ENCODE data around the gene MRC2. TPM values are rescaled to one million over a fixed set of nuclear protein-coding genes. Genes with fewer than 3 reads are reported as not detected.
A peak's percentile ranks its signal among the peaks of the same experiment; 100 is the strongest.

MRC2 gene
- total and polyA plus RNA-seq, 2 experiments from 2014 or later: 222 to 756 TPM

DNA sequence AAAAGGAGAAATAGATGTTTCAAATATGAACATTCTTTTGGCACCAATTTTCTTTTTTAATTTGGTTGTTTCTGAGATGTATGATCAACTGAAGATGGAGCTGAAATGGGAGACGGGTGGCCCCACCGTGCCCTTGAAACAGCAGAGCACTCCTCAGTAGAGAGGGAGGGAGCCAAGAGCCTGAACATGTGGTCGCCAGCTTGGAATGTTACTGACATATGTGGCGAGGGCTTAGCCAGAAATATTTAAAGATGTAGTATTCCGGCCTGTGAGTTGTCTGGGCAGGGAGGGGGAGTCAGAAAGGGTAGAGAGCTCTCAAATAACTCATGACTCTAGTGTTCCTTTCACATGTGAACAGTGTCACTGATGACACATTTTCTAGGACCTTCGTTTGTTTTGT is 13.3 kb upstream of the MRC2 start:
- Histone ChIP-seq H2AFZ (no peak overlapping the region), H3K79me2 (ENCODE audit: insufficient read depth) (0 out of 2 replicates have a peak, but pooled peaks cover 7% of the 10 kb centered on the region), H3F3A (ENCODE audit: insufficient read depth) (peaks cover 34% of the 10 kb centered on the region), H3K9me3 (ENCODE audit: low read depth) (no peaks in the 10 kb centered on the region), H3K9ac (peak overlapping the region; percentile 84), H3K4me2 (ENCODE audit: unreplicated experiment) (peak overlapping the region; percentile 24), H3K36me3 (ENCODE audit: low read depth) (peaks cover 38% of the 10 kb centered on the region), H3K9me2 (ENCODE audit: insufficient read depth) (no peaks in the 10 kb centered on the region), H3K27me3 (replicated peaks; ENCODE audit: insufficient read depth) (no peaks in the 10 kb centered on the region), H3K4me3 (peak overlapping the region; percentile 11; the same call in 1 of the 2 replicates), H3K27ac (peak overlapping the region; percentile 92), H3K4me1 (ENCODE audit: insufficient read depth) (peaks cover 31% of the 10 kb centered on the region), H4K20me1 (ENCODE audit: insufficient read depth) (no peaks in the 10 kb centered on the region)
- TF ChIP-seq EZH2phosphoT487 (IDR thresholded peaks at IDR 0.05; ENCODE audit: insufficient read depth, low read depth) (no peak), EZH2 (IDR thresholded peaks at IDR 0.05; ENCODE audit: insufficient read depth, poor library complexity, severe bottlenecking) (no peak)
- 1 to 4% methylated on average over 6 of the region's 6 CpGs for WGBS, 2 experiments (ENCODE audit: low coverage in 1 of 2, low lambda C conversion rate in 2 of 2, missing lambda C conversion rate in 2 of 2)
- DNase-seq: peak; percentile 94
- in situ Hi-C loops (cut with MboI): no loop called here

DNA sequence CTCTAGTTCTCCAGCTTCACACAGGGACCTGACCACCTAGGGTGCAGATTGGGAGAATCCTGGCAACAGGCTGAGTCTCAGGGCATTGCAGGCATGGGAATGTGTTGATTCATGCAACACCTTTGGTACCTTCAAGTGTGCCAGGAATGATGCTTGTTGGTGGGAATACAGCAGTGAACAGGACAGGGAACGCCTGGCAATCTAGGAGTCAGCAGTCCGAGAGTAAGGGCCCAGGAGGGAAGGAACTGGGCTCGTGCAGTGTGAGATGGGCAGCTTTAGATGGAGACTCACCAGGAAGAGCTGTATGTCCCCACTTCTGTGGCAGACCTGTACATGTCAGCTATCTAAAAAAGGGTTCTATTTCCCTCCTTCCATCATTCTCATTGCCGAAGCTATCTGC is 12.0 kb upstream of the MRC2 start:
- H3K36me3 ChIP-seq (ENCODE audit: low read depth): peaks cover 25% of the 10 kb centered on the region; the same call in 1 of the 2 replicates
- H3K9ac ChIP-seq: no peak overlapping the region
- no peak for DNase-seq
- TF ChIP-seq EZH2phosphoT487 (IDR thresholded peaks at IDR 0.05; ENCODE audit: insufficient read depth, low read depth) (no peak), EZH2 (IDR thresholded peaks at IDR 0.05; ENCODE audit: insufficient read depth, poor library complexity, severe bottlenecking) (no peak)
- no peaks in the 10 kb centered on the region for H3K9me2 ChIP-seq (ENCODE audit: insufficient read depth)
- H3K79me2 ChIP-seq (ENCODE audit: insufficient read depth): no peaks in the 10 kb centered on the region
- no peaks in the 10 kb centered on the region for H3K27me3 ChIP-seq (replicated peaks; ENCODE audit: insufficient read depth)
- H3K9me3 ChIP-seq (ENCODE audit: low read depth): no peaks in the 10 kb centered on the region
- peaks cover 30% of the 10 kb centered on the region for H3F3A ChIP-seq (ENCODE audit: insufficient read depth)
- WGBS, 2 experiments (ENCODE audit: low coverage in 1 of 2, low lambda C conversion rate in 2 of 2, missing lambda C conversion rate in 2 of 2): 89 to 99% methylated on average over 4 of the region's 4 CpGs
- no peak overlapping the region for H2AFZ ChIP-seq
- H3K4me2 ChIP-seq (ENCODE audit: unreplicated experiment): no peak overlapping the region
- H4K20me1 ChIP-seq (ENCODE audit: insufficient read depth): no peaks in the 10 kb centered on the region
- H3K27ac ChIP-seq: no peak overlapping the region; the same call in 1 of the 2 replicates
- peaks cover 31% of the 10 kb centered on the region for H3K4me1 ChIP-seq (ENCODE audit: insufficient read depth)
- H3K4me3 ChIP-seq: no peak overlapping the region
- in situ Hi-C loops (cut with MboI): no loop called here

DNA sequence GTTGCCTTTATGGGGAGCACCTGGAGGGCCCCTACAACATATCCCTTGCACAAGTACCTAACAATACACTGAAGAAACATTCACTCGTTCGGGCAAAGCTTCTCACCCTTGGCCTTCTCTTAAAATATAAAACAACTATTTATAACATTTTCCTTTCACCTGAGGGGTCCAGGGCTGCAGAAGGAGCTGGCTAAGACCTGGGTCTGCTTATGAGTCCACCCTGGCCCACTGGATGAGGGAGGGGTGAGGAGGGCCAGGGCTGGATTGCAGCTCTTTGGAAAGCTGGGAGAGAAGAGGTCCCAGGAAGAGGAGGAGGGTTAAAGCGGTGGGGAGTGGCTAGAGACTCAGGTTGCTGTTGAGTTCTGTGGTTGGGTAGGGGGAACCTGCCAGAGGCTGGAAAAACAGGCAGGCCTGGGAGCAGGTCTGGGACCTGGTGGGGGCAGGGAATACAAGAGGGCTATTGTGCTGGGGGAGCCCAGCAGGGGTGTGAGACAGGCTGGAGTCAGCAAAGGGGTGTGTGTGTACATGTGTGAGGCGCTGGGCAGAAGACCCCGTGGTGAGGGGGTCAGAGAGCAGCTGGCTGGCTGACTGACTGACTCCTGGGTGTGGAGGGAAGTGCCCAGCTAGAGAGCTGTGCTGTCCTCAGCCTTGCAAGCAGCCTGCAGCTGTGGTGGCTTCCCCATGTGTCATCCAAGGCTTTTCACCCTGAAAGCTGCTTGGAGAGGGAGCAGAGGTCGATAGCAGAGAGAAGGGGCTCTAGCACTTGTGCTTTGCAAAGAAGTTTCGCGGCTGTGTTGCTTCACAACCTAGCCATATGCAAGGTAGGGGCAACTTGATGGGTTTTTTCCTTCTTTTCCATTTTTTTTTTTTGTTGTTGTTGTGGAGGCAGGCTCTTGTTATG is 10.2 kb upstream of the MRC2 start:
- Histone ChIP-seq H3F3A (ENCODE audit: insufficient read depth) (peaks cover 21% of the 10 kb centered on the region), H3K27me3 (replicated peaks; ENCODE audit: insufficient read depth) (no peaks in the 10 kb centered on the region), H3K79me2 (ENCODE audit: insufficient read depth) (no peaks in the 10 kb centered on the region), H3K27ac (peak overlapping the region; percentile 41; the same call in 1 of the 2 replicates), H3K4me1 (ENCODE audit: insufficient read depth) (peaks cover 31% of the 10 kb centered on the region), H3K9me2 (ENCODE audit: insufficient read depth) (no peaks in the 10 kb centered on the region), H3K36me3 (ENCODE audit: low read depth) (peaks cover 12% of the 10 kb centered on the region; the same call in 1 of the 2 replicates), H3K4me2 (ENCODE audit: unreplicated experiment) (no peak overlapping the region), H3K9me3 (ENCODE audit: low read depth) (no peaks in the 10 kb centered on the region), H3K9ac (0 out of 2 replicates have a peak overlapping the region, but pooled peaks have one; percentile 23), H4K20me1 (ENCODE audit: insufficient read depth) (no peaks in the 10 kb centered on the region), H3K4me3 (no peak overlapping the region), H2AFZ (no peak overlapping the region)
- WGBS, 2 experiments (ENCODE audit: low coverage in 1 of 2, low lambda C conversion rate in 2 of 2, missing lambda C conversion rate in 2 of 2): 64% methylated on average over 8 of the region's 8 CpGs
- TF ChIP-seq EZH2 (IDR thresholded peaks at IDR 0.05; ENCODE audit: insufficient read depth, poor library complexity, severe bottlenecking): no peak
- TF ChIP-seq EZH2phosphoT487 (IDR thresholded peaks at IDR 0.05; ENCODE audit: insufficient read depth, low read depth): no peak
- in situ Hi-C loops (cut with MboI): no loop called here
- peak; percentile 43 for DNase-seq

DNA sequence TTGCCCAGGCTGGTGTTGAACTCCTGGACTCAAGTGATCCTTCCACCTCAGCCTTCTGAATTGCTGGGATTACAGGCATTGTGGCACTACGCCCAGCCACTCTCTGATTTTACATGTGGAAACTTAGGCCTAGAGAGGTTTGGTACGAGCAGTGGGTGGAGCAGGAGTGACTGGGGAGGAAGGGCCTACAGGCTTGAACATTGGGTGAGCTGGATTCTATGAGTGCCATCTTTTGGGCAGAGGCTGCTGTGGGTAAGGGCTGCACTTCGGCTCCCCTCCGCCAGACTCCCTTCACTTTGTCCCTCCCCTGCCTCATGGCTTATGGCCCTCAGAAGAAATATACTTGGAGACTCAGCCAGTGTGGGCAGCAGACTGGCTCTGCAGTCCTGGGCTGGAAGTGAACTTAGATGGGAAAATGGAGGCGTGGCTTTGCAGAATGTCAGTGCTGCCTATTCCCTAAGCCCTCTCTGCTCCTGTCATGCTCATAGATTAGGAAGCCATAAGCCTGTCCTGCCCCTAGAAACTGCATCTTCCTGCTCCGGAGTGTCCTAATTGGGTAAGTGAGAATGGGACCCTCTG is 9.5 kb upstream of the MRC2 start:
- Histone ChIP-seq H3K9ac (0 out of 2 replicates have a peak overlapping the region, but pooled peaks have one; percentile 23), H3K27ac (peak overlapping the region; percentile 41; the same call in 1 of the 2 replicates), H3K79me2 (ENCODE audit: insufficient read depth) (no peaks in the 10 kb centered on the region), H3K27me3 (replicated peaks; ENCODE audit: insufficient read depth) (no peaks in the 10 kb centered on the region), H3K4me2 (ENCODE audit: unreplicated experiment) (no peak overlapping the region), H3F3A (ENCODE audit: insufficient read depth) (peaks cover 21% of the 10 kb centered on the region), H2AFZ (no peak overlapping the region), H3K36me3 (ENCODE audit: low read depth) (0 out of 2 replicates have a peak, but pooled peaks cover 10% of the 10 kb centered on the region), H3K9me3 (ENCODE audit: low read depth) (no peaks in the 10 kb centered on the region), H3K9me2 (ENCODE audit: insufficient read depth) (no peaks in the 10 kb centered on the region), H4K20me1 (ENCODE audit: insufficient read depth) (no peaks in the 10 kb centered on the region), H3K4me1 (ENCODE audit: insufficient read depth) (peaks cover 26% of the 10 kb centered on the region), H3K4me3 (no peak overlapping the region)
- TF ChIP-seq EZH2phosphoT487 (IDR thresholded peaks at IDR 0.05; ENCODE audit: insufficient read depth, low read depth) (no peak), EZH2 (IDR thresholded peaks at IDR 0.05; ENCODE audit: insufficient read depth, poor library complexity, severe bottlenecking) (no peak)
- WGBS, 2 experiments (ENCODE audit: low coverage in 1 of 2, low lambda C conversion rate in 2 of 2, missing lambda C conversion rate in 2 of 2): 48 to 53% methylated on average over 6 of the region's 6 CpGs
- peak; percentile 66 for DNase-seq
- in situ Hi-C loops (cut with MboI): no loop called here

Data from GM23248 (cell line).